GM18519 (cell line): Measurements from ENCODE around the gene JKAMP.

Source experiments
- ATAC-seq: cut with Tn5 transposase; IDR thresholded peaks from one replicate; pipeline ENCODE4 v1.9.1; 2021; ENCODE audit warnings: mild to moderate bottlenecking, moderate library complexity; ENCODE audit not compliant: unreplicated experiment, low FRiP score

The JKAMP gene

GRCh38 chr14:59480166-59480565 lies 4.2 kb upstream of the JKAMP start:
- ATAC-seq, result no peak

- no peak for ATAC-seq
Measured at GRCh38 chr14:59481407-59481806, 2.9 kb upstream of the JKAMP start.

GRCh38 chr14:59481871-59482540 lies 2.3 kb upstream of the JKAMP start:
- ATAC-seq, result no peak

GRCh38 chr14:59482541-59483331 lies 1.6 kb upstream of the JKAMP start:
- ATAC-seq, result no peak

- no peak for ATAC-seq
Measured at GRCh38 chr14:59483363-59483762, 954 bp upstream of the JKAMP start.

GRCh38 chr14:59484639-59485175 lies 390 bp downstream of the JKAMP start:
- ATAC-seq, result peak; percentile 34

GRCh38 chr14:59490756-59491155 lies 6.4 kb downstream of the JKAMP start:
- ATAC-seq, result no peak

GRCh38 chr14:59492384-59492783 lies 8.1 kb downstream of the JKAMP start:
- no peak for ATAC-seq

- ATAC-seq, result no peak
Measured at GRCh38 chr14:59500732-59501131, 16.4 kb downstream of the JKAMP start.

GRCh38 chr14:59503256-59503655 lies 18.9 kb downstream of the JKAMP start:
- ATAC-seq, result no peak

GRCh38 chr14:59507063-59507751 lies 22.9 kb downstream of the JKAMP start:
- ATAC-seq, result no peak

GRCh38 chr14:59507752-59508103 lies 23.4 kb downstream of the JKAMP start:
- ATAC-seq, result no peak

GRCh38 chr14:59509101-59509500 lies 24.8 kb downstream of the JKAMP start:
- ATAC-seq, result no peak

GRCh38 chr14:59510001-59510400 lies 25.7 kb downstream of the JKAMP start:
- ATAC-seq, result no peak

GRCh38 chr14:59510966-59511365 lies 26.6 kb downstream of the JKAMP start:
- no peak for ATAC-seq

GRCh38 chr14:59511916-59512575 lies 27.7 kb downstream of the JKAMP start:
- no peak for ATAC-seq

- no peak for ATAC-seq
Measured at GRCh38 chr14:59520224-59520623, 35.9 kb downstream of the JKAMP start.

- no peak for ATAC-seq
Measured at GRCh38 chr14:59529189-59529588, 44.9 kb downstream of the JKAMP start.

- no peak for ATAC-seq
Measured at GRCh38 chr14:59530349-59530748, 46.0 kb downstream of the JKAMP start.

- ATAC-seq, result no peak
Measured at GRCh38 chr14:59532419-59532818, 48.1 kb downstream of the JKAMP start.
